ENCODE results near the gene TLR9. TPM values are rescaled to one million over a fixed set of nuclear protein-coding genes. Genes with fewer than 3 reads are reported as not detected.

Gene TLR9
- polyA plus RNA-seq, 1 of the 3 experiments (the other 2 are of a cell fraction) = 0.12 TPM

DNA sequence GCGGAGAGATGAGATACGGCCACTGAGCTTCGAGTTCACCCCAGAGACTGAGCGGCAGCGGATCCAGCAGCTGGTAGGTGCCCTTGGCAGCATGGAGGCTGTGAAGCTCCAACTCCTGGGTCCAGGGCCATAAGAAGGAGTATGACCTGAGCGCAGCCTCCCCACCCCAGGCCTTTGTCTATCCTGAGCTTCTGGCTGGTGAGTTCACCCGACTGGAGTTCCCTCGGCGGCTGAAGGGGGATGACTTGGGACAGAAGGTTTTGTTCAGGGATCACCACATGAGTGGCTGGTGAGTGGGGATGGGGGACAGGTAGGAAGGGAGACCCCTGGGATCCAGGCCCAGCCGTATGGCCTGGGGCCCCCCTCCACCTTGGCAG is 22.7 kb upstream of the TLR9 start:
- WGBS (ENCODE audit: low lambda C conversion rate) = no CpG with 5 or more reads among the region's 10 CpGs
- peaks cover 5 to 18% of the 10 kb centered on the region in 2 experiments for H3K36me3 ChIP-seq (replicated peaks in 1 of 2; ENCODE audit: control insufficient read depth in 1 of 2, insufficient read depth in 2 of 2, low read length in 1 of 2)
- CTCF ChIA-PET = interaction anchor here (1.1 to 2.4 kb wide), 4 partner anchors 12 to 91 kb away, joined by 3 to 16 read pairs (median 4); partner anchors contain the start of gene WDR82
- H3K79me2 ChIP-seq (ENCODE audit: insufficient read depth) = peaks cover 3% of the 10 kb centered on the region; the same call in 1 of the 2 replicates
- TF ChIP-seq TEAD4 (IDR thresholded peaks at IDR 0.05; ENCODE audit: borderline replicate concordance, insufficient read depth) = no peak
- H3K4me2 ChIP-seq = no peak overlapping the region
- no peaks in the 10 kb centered on the region for H3K9me2 ChIP-seq
- no peak overlapping the region for H2AFZ ChIP-seq (ENCODE audit: low read depth)
- peaks cover 31% of the 10 kb centered on the region for H3F3A ChIP-seq (replicated peaks; ENCODE audit: insufficient read depth)
- no peak overlapping the region for H3K27ac ChIP-seq (ENCODE audit: low read depth in 2 of 2, low read length in 1 of 2)
- DNase-seq = no peak
- peaks cover 4 to 36% of the 10 kb centered on the region in 2 experiments; a peak in 2 of 4 replicates for H3K4me1 ChIP-seq (ENCODE audit: control insufficient read depth in 1 of 2, insufficient read depth in 2 of 2, low read depth in 1 of 2, low read length in 1 of 2)
- POLR2A ChIA-PET = interaction anchor here (0.8 to 2.6 kb wide), 4 partner anchors 9 to 35 kb away, joined by 3 to 23 read pairs (median 6); partner anchors contain the start of genes TWF2 and WDR82
- no peaks in the 10 kb centered on the region for H4K20me1 ChIP-seq (ENCODE audit: insufficient read depth)
- H3K9ac ChIP-seq = no peak overlapping the region
- H3K4me3 ChIP-seq (ENCODE audit: low read depth in 2 of 2, low read length in 1 of 2) = no peak overlapping the region
- H3K27me3 ChIP-seq (ENCODE audit: insufficient read depth) = no peaks in the 10 kb centered on the region
- no peaks in the 10 kb centered on the region for H3K9me3 ChIP-seq

DNA sequence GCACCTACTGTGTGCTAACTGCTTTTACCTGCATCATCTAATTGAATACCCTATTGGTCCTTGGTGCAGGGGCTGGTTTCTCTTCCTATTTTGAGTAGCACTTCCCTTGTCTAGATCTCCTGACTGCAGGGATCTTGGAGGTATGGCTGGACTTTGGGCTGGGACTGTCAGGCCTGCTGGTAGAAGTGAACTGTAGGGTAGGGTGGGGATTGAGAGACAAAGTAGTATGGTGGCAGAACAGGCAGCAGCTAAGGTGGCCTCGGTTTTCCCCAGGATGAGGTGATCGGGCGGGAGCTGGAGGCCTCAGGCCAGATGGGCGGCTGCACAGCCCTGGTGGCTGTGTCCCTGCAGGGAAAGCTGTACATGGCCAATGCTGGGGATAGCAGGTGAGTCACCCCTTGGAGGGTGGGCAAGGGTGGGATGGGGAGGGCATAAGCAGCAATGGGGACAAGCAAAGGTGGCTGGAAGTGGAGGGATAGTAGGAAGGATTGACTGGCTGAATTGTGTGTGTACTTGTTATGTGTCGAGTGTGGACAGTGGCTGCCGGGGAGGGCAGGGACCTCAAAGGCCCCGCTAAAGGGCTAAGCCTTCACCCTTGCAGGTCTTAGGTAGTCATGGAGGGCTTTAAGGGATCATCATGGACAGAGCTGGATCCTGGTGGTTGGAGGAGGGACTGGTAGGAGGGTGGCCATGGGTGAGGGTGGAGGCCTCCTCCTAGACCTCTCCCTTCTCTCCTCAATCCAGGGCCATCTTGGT is 22.1 kb upstream of the TLR9 start:
- Histone ChIP-seq H3K79me2 (ENCODE audit: insufficient read depth) (peaks cover 2% of the 10 kb centered on the region; the same call in 1 of the 2 replicates), H3K9me3 (no peaks in the 10 kb centered on the region), H3K4me3 (ENCODE audit: low read depth in 2 of 2, low read length in 1 of 2) (no peak overlapping the region), H2AFZ (ENCODE audit: low read depth) (no peak overlapping the region), H3K4me1 (ENCODE audit: control insufficient read depth in 1 of 2, insufficient read depth in 2 of 2, low read depth in 1 of 2, low read length in 1 of 2) (peaks cover 4 to 36% of the 10 kb centered on the region in 2 experiments; a peak in 2 of 4 replicates), H3K4me2 (no peak overlapping the region), H3K27ac (ENCODE audit: low read depth in 2 of 2, low read length in 1 of 2) (no peak overlapping the region), H3K36me3 (replicated peaks in 1 of 2; ENCODE audit: control insufficient read depth in 1 of 2, insufficient read depth in 2 of 2, low read length in 1 of 2) (peaks cover 5 to 17% of the 10 kb centered on the region in 2 experiments), H3K27me3 (ENCODE audit: insufficient read depth) (no peaks in the 10 kb centered on the region), H3K9ac (no peak overlapping the region), H4K20me1 (ENCODE audit: insufficient read depth) (no peaks in the 10 kb centered on the region), H3F3A (replicated peaks; ENCODE audit: insufficient read depth) (peaks cover 31% of the 10 kb centered on the region), H3K9me2 (no peaks in the 10 kb centered on the region)
- CTCF ChIA-PET = interaction anchor here (1.1 to 2.4 kb wide), 4 partner anchors 11 to 32 kb away, joined by 3 to 16 read pairs (median 8); partner anchors contain the start of gene WDR82
- DNase-seq = no peak
- WGBS (ENCODE audit: low lambda C conversion rate) = 92% methylated on average over 7 of the region's 7 CpGs
- no peak for TF ChIP-seq RXRA (IDR thresholded peaks at IDR 0.05; ENCODE audit: borderline replicate concordance, low read depth)
- peak; percentile 4; the same call in 1 of the 2 replicates for TF ChIP-seq POLR2AphosphoS5 (IDR thresholded peaks at IDR 0.05; ENCODE audit: low read depth, low read length)
- TF ChIP-seq ELF1 (IDR thresholded peaks at IDR 0.05) = no peak
- POLR2A ChIA-PET = no interaction called here

DNA sequence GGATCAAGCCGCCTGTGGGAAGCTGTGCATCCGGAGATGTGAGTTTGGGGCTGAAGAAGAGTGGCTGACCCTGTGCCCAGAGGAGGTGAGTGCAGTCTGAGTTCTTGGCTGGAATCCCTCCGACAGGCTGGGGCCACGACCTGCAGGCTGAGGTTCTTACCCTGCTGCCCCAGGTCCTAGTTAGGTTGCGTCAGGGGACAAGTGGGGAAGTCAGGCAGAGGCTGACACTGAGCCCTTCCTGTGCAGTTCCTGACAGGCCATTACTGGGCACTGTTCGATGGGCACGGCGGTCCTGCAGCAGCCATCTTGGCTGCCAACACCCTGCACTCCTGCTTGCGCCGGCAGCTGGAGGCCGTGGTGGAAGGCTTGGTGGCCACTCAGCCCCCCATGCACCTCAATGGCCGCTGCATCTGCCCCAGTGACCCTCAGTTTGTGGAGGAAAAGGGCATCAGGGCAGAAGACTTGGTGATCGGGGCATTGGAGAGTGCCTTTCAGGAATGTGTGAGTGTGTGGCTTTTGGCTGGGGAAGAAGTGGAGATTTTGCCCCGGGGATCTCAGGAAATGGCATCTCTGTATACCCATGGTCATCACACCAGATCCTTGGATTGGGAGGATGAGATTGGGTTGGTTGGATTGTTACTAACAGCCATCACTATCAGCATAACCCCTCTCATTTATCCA is 21.4 kb upstream of the TLR9 start:
- H2AFZ ChIP-seq (ENCODE audit: low read depth) = no peak overlapping the region
- no peaks in the 10 kb centered on the region for H3K79me2 ChIP-seq (ENCODE audit: insufficient read depth)
- no peak overlapping the region; a peak in 1 of 4 replicates for H3K4me3 ChIP-seq (ENCODE audit: low read depth in 2 of 2, low read length in 1 of 2)
- H3K9me3 ChIP-seq = no peaks in the 10 kb centered on the region
- whole genome bisulfite sequencing (ENCODE audit: low lambda C conversion rate) = 100% methylated on average over 7 of the region's 14 CpGs
- no peaks in the 10 kb centered on the region for H4K20me1 ChIP-seq (ENCODE audit: insufficient read depth)
- peaks cover 4 to 36% of the 10 kb centered on the region in 2 experiments; a peak in 2 of 4 replicates for H3K4me1 ChIP-seq (ENCODE audit: control insufficient read depth in 1 of 2, insufficient read depth in 2 of 2, low read depth in 1 of 2, low read length in 1 of 2)
- TF ChIP-seq YY1 (IDR thresholded peaks at IDR 0.05; ENCODE audit: low read depth) (0 out of 2 replicates have a peak, but pooled peaks have one; percentile 34), RCOR1 (IDR thresholded peaks at IDR 0.05; ENCODE audit: low read length) (no peak)
- peaks cover 5 to 17% of the 10 kb centered on the region in 2 experiments for H3K36me3 ChIP-seq (replicated peaks in 1 of 2; ENCODE audit: control insufficient read depth in 1 of 2, insufficient read depth in 2 of 2, low read length in 1 of 2)
- H3K9ac ChIP-seq = no peak overlapping the region
- no peak for DNase-seq
- peak overlapping the region; percentile 88; the same call in 1 of the 2 replicates for H3K4me2 ChIP-seq
- no peak overlapping the region; a peak in 1 of 4 replicates for H3K27ac ChIP-seq (ENCODE audit: low read depth in 2 of 2, low read length in 1 of 2)
- ChIA-PET POLR2A (interaction anchor here (1.0 to 1.6 kb wide), 3 partner anchors 9 to 41 kb away, joined by 3 read pairs; partner anchors contain the start of gene GLYCTK), CTCF (interaction anchor here (1.2 to 2.2 kb wide), 4 partner anchors 11 to 27 kb away, joined by 3 to 12 read pairs (median 6); no protein-coding TSS in a partner anchor)
- no peaks in the 10 kb centered on the region for H3K27me3 ChIP-seq (ENCODE audit: insufficient read depth)
- H3K9me2 ChIP-seq = no peaks in the 10 kb centered on the region
- H3F3A ChIP-seq (replicated peaks; ENCODE audit: insufficient read depth) = peaks cover 36% of the 10 kb centered on the region
